GM18498 (cell line): ENCODE data around the gene CD48.

Experiments
- ATAC-seq: cut with Tn5 transposase; IDR thresholded peaks from one replicate; pipeline ENCODE4 v1.9.1; 2021; ENCODE audit warnings: mild to moderate bottlenecking, moderate library complexity; ENCODE audit not compliant: unreplicated experiment

CD48 gene

GRCh38 chr1:160636547-160636946 is 75.1 kb downstream of the CD48 start:
- ATAC-seq: no peak

GRCh38 chr1:160636076-160636475 is 75.5 kb downstream of the CD48 start:
- ATAC-seq: no peak

- no peak for ATAC-seq
These were observed 76.8 kb downstream of the CD48 start for GRCh38 chr1:160634543-160635491.

- no peak for ATAC-seq
These were observed 78.2 kb downstream of the CD48 start for GRCh38 chr1:160633330-160633903.

GRCh38 chr1:160631983-160632625 is 79.5 kb downstream of the CD48 start:
- ATAC-seq: no peak

GRCh38 chr1:160630523-160631451 is 80.8 kb downstream of the CD48 start:
- no peak for ATAC-seq

- no peak for ATAC-seq
These were observed 82.1 kb downstream of the CD48 start for GRCh38 chr1:160629286-160630210.

- no peak for ATAC-seq
These were observed 82.8 kb downstream of the CD48 start for GRCh38 chr1:160628799-160629263.
